ENCODE data around the gene GATAD2A.

Gene GATAD2A

GRCh38 chr19:19422156-19422555 is 16.7 kb downstream of the GATAD2A start:
- DNase-seq = no peak

DNA sequence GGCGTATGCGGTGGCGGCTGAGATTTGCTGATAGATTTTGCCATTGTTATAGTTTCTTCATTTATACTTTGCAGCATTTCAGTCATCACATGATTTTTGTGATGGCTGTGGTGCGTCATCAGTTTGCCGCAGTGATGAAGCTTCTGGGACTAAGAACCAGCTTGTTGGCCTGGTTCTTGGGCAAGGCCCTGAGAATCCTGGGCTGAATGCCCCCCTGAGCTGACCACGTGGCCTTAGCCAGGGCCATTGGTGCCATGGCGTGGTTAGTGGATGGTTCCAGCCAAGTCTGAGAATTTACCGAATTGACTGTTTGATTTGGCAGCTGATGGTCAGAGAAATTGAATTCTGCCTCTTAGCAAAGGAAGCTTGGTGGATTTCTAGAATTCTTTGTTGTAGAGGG is 17.8 kb downstream of the GATAD2A start:
- DNase-seq = no peak

DNA sequence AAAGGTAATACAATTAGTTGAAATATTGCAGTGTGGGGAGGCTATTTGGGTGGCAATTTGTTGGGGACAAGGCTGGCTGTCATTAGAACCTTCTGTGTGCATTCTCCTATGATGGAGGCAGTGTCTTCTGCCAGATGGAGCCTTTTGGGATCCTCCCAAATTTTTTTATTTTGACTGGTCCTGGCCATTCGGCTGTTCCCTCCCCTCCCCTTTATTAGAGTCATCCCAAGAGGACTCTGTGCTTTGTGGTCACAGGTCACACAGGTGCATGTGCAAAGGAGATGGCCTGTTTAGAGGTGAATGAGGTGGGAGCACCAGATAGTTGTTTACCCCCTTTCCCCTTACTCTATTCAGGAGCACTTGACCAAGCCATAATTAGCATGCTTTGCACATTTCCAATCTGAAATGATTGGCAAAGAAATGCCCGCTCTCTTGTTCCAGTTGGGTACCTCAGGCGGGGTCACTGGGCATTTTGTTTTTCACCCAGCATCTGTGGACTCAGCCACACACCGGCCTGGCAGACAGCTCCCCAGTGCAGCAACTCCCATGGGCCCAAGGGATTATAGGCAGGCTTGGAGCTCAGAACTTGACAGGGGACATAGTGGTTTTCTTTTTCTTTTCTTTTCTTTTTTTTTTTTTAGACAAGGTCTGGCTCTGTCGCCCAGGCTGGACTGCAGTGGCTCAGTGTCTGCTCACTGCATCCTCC is 19.8 kb downstream of the GATAD2A start:
- no peak for DNase-seq

DNA sequence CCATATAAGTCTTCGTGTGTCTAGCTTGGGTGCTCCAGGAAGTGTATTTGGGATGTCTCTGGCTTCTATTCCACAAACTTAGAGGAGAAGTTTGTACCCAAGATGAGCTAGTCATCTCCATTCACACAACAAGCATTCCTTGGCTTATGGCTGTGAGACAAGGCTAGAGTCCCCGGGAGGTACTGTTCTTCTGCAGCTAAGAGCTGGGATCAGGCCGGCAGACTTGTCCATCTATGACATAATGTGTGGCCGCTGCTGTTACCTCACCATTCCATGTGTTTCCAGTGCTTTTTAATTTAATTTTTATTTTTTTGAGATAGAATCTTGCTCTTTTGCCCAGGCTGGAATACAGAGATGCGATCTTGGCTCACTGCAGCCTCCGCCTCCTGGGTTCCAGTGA is 20.7 kb downstream of the GATAD2A start:
- no peak for DNase-seq

GRCh38 chr19:19426799-19427198 is 21.3 kb downstream of the GATAD2A start:
- no peak for DNase-seq

DNA sequence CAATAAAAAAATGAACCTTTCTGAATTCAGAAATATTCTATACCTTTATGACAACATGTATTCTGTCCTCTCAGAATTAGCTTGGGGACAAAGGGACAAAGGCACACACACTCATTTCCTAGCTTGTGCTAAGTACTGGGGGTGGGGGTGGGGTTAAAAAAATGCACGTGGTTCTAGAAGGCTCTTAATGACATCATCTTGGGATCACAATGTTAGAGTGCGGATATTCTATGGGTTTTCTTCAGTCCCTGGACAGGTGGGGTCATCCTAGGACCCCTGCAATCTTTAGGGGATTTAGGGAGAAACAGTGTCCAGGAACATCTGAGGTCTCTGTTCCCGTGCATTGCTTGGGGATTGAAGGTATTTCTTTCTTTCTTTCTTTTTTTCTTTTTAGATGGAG is 21.8 kb downstream of the GATAD2A start:
- no peak for DNase-seq

DNA sequence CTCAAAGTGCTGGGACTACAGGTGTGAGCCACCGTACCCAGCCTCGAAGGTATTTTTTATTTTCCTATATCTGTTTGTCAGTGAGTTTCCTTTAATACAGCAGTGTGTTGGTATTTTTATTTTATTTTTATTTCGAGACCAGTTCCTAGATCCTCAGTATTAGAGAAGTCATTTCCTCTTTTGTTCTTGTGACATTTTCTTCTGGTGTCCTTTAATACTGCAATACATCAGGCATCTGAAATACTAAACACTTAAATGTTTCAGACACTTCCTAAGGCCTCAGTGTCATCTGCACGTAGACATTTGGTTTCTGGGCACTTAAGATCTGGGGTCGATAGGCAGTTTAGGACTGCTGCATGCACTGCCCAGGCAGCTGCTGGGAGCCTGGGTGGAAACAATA is 22.5 kb downstream of the GATAD2A start:
- no peak for DNase-seq

DNA sequence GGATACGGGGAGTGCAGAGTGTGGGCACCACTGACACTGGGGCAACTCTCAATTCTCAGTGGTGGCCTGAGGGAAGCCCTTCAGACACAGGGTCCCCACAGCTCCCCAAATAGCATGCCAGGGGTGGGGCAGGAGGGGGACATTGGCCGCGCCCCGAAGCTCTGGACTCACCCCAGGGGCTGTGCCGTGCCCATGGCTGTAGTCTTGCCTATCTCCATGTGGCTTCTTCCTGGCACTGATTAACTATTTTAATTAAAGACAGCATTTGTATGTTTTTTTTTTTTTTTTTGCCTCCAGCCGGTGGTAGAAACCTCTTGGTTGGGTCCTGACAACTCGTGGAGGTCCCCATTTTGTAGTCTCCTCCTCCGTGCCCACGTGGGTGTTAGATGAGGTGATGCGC is 23.3 kb downstream of the GATAD2A start:
- DNase-seq = no peak

- no peak for DNase-seq
Measured at GRCh38 chr19:19429361-19429760, 23.9 kb downstream of the GATAD2A start.

- DNase-seq = no peak
Measured at GRCh38 chr19:19432732-19433131, 27.3 kb downstream of the GATAD2A start.

- DNase-seq = no peak
Measured at GRCh38 chr19:19433666-19434213, 28.3 kb downstream of the GATAD2A start.

- no peak for DNase-seq
Measured at GRCh38 chr19:19434483-19435045, 29.1 kb downstream of the GATAD2A start.

DNA sequence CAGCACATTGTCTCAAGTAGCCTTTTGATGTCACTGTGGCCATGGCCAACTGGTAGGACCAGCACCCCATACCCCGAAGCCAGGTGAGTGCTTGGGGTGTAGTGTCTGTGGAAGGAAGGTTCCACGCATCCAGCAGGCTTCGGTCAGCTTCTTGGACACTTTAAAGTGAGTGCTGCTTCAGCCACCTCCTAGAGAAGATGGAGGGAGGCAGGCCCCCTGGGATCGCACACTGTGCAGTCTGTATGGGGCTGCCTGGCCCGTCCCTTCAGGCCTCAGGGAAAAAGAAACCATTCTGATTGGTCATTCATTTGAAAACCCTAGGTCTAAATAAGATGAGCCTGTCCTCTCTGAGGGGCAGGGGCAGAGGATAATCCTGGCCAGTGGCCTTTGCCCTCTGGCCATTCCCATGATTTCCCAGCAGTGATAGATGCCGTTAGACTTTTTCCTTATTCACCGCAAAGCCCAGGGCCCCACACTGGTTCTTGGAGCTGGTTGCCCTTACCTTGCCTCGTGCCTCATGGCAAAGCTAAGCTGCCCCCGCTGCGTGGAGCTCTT is 30.7 kb downstream of the GATAD2A start:
- no peak for DNase-seq

GRCh38 chr19:19438366-19439175 is 33.1 kb downstream of the GATAD2A start:
- no peak for DNase-seq

DNA sequence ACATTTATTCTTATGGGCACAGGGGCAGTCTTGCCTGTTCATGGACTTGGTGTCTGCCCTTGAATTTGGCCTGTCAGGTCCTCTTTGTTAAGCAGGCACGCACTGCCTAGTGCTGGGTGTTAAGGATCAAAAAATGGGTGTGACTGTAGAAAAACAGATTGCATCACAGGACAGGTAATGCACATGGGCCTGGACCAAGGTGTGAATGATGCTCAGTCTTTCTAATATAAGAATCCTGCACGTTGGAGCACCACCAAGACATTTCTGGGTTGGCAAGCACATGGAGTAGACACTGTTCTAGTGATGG is 33.7 kb downstream of the GATAD2A start:
- no peak for DNase-seq

GRCh38 chr19:19443283-19443682 is 37.8 kb downstream of the GATAD2A start:
- DNase-seq = no peak

- no peak for DNase-seq
Measured at GRCh38 chr19:19443902-19444680, 38.6 kb downstream of the GATAD2A start.

- DNase-seq = no peak
Measured at GRCh38 chr19:19444681-19445155, 39.2 kb downstream of the GATAD2A start.

DNA sequence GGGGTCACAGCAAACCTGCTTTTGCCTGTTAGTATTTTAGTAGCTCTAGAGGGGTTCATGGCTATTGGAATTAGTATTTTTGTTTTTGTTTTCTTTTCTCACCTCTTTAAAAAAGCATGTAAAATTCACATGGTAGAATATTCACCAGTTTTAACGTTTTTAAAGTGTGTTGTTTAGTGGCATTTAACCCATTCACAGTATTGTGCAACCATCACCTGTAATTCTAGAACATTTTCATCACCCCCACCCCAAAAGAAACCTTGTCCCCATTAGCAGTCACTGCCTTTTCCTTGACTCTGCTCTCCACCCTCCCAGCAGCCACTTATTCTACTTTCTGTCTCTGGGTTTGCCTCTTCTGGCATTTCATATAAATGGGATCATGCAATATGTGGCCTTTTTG is 39.8 kb downstream of the GATAD2A start:
- DNase-seq = no peak

DNA sequence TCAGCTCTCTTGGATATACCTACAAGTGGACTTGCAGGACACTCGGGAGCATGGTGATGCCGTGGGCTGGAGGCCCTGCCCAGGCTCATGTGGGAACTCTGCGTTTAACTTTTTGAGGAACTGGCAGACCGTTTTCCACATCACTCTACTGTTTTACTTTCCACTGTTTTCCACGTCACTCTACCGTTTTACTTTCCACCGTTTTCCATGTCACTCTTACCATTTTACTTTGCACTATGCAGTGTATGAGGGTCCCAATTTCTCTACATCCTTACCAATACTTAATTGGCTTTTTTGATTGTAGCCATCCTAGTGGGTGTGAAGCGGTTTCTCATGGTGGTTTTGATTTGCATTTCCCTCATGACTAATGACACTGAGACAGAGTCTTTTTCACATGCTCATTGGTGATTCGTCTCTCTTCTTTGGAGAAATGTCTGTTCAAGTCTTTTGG is 40.5 kb downstream of the GATAD2A start:
- no peak for DNase-seq

- no peak for DNase-seq
Measured at GRCh38 chr19:19446655-19447437, 41.4 kb downstream of the GATAD2A start.

All from activated naive CD4-positive, alpha-beta T cell treated with Interleukin-2 at 50 U/mL for 16 hours (primary cell).